Epithelial cell of proximal tubule (primary cell): ENCODE measurements around the gene C13orf46. TPM values are rescaled to one million over a fixed set of nuclear protein-coding genes. Genes with fewer than 3 reads are reported as not detected.
A peak's percentile ranks its signal among the peaks of the same experiment; 100 is the strongest.

ENCODE experiments used
- DNase-seq: peaks from one replicate; pipeline ENCODE4 v3.0.0-alpha.2; 2011; ENCODE audit warnings: low read depth
- H3K4me3 ChIP-seq: 2 replicates; pipeline ENCODE4 v1.5.1; 2011; ENCODE audit warnings: low read depth, mild to moderate bottlenecking, low read length
- total RNA-seq: library from RNA; depleted of rRNA; stranded (reverse); fragments of >200 nt; gene quantifications from 2 replicates; pipeline ENCODE4 v1.2.3, GENCODE V29; 2015
- TF ChIP-seq, protein P1 (sequence below): conservative IDR thresholded peaks from 2 replicates; pipeline ENCODE4 v1.5.1; 2012; ENCODE audit warnings: low read depth, mild to moderate bottlenecking, low read length

The C13orf46 gene
- total RNA-seq, 1 donor from 2014 or later, result not detected

DNA sequence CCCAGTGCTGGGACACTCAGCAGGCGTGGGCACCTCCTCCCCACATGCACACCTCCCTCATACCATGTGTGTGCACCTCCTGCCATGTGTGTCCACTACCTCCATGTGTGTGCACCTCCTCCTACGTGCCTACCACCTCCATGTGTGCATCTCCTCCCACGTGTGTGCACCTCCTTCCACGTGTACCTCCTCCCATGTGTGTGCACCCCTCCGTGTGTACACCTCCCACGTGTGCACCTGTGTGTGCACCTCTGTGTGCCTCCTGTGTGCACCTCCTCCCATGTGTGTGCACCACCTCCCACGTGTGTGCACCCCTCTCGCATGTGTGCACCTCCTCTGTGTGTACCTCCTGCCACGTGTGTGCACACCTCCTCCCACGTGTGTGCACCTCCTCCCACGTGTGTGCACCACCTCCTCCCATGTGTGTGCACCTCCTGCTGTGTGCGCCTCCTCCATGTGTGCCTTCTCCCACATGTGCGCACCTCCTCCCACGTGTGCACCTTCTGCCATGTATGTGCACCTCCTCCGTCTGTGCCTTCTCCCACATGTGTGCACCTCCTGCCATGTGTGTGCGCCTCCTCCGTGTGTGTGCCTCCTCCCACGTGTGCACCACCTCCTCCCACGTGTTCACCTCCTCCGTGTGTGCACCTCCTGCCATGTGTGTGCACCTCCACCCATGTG lies 6.1 kb upstream of the C13orf46 start:
- DNase-seq, result no peak
- no peak overlapping the region for H3K4me3 ChIP-seq
- TF ChIP-seq, protein P1, sequence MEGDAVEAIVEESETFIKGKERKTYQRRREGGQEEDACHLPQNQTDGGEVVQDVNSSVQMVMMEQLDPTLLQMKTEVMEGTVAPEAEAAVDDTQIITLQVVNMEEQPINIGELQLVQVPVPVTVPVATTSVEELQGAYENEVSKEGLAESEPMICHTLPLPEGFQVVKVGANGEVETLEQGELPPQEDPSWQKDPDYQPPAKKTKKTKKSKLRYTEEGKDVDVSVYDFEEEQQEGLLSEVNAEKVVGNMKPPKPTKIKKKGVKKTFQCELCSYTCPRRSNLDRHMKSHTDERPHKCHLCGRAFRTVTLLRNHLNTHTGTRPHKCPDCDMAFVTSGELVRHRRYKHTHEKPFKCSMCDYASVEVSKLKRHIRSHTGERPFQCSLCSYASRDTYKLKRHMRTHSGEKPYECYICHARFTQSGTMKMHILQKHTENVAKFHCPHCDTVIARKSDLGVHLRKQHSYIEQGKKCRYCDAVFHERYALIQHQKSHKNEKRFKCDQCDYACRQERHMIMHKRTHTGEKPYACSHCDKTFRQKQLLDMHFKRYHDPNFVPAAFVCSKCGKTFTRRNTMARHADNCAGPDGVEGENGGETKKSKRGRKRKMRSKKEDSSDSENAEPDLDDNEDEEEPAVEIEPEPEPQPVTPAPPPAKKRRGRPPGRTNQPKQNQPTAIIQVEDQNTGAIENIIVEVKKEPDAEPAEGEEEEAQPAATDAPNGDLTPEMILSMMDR, result no peak

- no peak for DNase-seq
- TF ChIP-seq, protein P1, result no peak
- H3K4me3 ChIP-seq, result no peak overlapping the region
These were observed 5.0 kb upstream of the C13orf46 start for GRCh38 chr13:113978741-113979481.

GRCh38 chr13:113977976-113978375 lies 4.1 kb upstream of the C13orf46 start:
- DNase-seq, result no peak
- TF ChIP-seq, protein P1, result no peak
- H3K4me3 ChIP-seq, result no peak overlapping the region

- no peak overlapping the region for H3K4me3 ChIP-seq
- TF ChIP-seq, protein P1, result no peak
- peak; percentile 10 for DNase-seq
These were observed 3.1 kb upstream of the C13orf46 start for GRCh38 chr13:113976711-113977684.

DNA sequence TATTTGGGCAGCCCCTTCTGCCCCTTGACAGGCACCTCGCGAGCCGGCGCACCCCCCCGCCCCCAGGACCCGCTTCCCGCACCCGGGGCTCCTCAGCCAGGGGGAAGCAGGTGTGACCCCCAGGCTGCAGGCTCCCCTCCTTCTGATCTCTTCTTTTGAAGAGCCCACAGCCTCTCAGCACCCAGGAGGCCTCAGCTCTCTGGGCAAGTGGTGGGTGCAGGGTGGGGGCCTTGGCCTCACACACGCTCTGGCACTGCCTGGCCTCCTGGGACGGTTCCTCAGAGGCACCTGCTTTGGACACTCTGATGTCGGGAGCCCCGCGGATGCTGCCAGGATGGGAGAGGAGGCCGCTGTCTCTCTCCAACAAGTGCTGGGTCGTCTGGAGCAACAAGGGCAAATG lies 1.5 kb upstream of the C13orf46 start:
- TF ChIP-seq, protein P1, result no peak
- no peak for DNase-seq

GRCh38 chr13:113974304-113975281 lies 717 bp upstream of the C13orf46 start:
- TF ChIP-seq, protein P1, result no peak
- no peak for DNase-seq
- no peak overlapping the region for H3K4me3 ChIP-seq

More for the DNA sequence above, 1.5 kb upstream of the C13orf46 start:
- no peak overlapping the region for H3K4me3 ChIP-seq
